ENCODE measurements around the gene RPL29. TPM values are rescaled to one million over a fixed set of nuclear protein-coding genes. Genes with fewer than 3 reads are reported as not detected.

The RPL29 gene
- total and polyA plus RNA-seq, 2 of the 8 experiments (the other 6 are each of a cell fraction or from before 2014, with no cell fraction given): 1,467 to 2,660 TPM

- no peak for TF ChIP-seq CHD7 (IDR thresholded peaks at IDR 0.05; ENCODE audit: insufficient replicate concordance, low read length)
- no peak for TF ChIP-seq GTF2F1 (IDR thresholded peaks at IDR 0.05; ENCODE audit: borderline replicate concordance, low read depth, low read length)
- TF ChIP-seq USF2 (IDR thresholded peaks at IDR 0.05; ENCODE audit: low read length): no peak
- no peak for TF ChIP-seq SP2 (IDR thresholded peaks at IDR 0.05; ENCODE audit: low read length)
- no peak for TF ChIP-seq E2F6 (IDR thresholded peaks at IDR 0.05)
- TF ChIP-seq CREB1 (IDR thresholded peaks at IDR 0.05): no peak
- TF ChIP-seq JUND (IDR thresholded peaks at IDR 0.05; ENCODE audit: low read length): no peak
- no peak for TF ChIP-seq SIX5 (IDR thresholded peaks at IDR 0.05; ENCODE audit: low read depth, low read length)
- no peak for TF ChIP-seq CEBPB (IDR thresholded peaks at IDR 0.05; ENCODE audit: low read depth, low read length)
Measured at GRCh38 chr3:52017586-52017985, 21.9 kb upstream of the RPL29 start (continued).
